ENCODE data around the gene ART4. TPM values are rescaled to one million over a fixed set of nuclear protein-coding genes. Genes with fewer than 3 reads are reported as not detected.

Gene ART4, protein sequence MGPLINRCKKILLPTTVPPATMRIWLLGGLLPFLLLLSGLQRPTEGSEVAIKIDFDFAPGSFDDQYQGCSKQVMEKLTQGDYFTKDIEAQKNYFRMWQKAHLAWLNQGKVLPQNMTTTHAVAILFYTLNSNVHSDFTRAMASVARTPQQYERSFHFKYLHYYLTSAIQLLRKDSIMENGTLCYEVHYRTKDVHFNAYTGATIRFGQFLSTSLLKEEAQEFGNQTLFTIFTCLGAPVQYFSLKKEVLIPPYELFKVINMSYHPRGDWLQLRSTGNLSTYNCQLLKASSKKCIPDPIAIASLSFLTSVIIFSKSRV
- total RNA-seq, result not detected in 2 replicates
- polyA plus RNA-seq (2012), result 0.03 TPM

DNA sequence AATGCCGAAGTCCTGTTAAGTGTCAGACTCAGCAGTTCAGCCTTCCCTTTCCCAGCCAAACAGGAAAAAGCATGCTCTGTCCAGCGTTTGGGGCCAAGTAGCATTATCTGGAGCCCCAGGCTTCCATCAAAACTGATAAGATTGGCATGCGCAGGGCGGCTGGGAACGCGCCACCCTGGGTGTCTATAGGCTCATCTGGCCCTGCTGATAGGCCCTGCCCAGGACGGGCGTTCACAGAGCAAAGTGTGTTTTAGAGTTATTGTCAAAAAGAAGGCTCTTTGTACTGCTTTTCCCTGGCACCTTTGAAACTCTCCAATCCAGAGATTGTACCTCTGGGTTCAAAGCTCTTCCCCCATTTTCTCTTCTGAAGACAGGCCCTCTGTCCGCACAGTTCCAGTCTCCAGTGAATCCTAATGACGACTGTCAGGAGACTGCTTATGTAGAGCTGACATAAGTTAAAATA is at the start of gene ART4:
TSS of gene ART4 (minus strand) at position 102 of the 463 bp plus-strand sequence. CDS start 413 bp downstream, outside the sequence.
- no peak for DNase-seq (ENCODE audit: low read depth)

DNA sequence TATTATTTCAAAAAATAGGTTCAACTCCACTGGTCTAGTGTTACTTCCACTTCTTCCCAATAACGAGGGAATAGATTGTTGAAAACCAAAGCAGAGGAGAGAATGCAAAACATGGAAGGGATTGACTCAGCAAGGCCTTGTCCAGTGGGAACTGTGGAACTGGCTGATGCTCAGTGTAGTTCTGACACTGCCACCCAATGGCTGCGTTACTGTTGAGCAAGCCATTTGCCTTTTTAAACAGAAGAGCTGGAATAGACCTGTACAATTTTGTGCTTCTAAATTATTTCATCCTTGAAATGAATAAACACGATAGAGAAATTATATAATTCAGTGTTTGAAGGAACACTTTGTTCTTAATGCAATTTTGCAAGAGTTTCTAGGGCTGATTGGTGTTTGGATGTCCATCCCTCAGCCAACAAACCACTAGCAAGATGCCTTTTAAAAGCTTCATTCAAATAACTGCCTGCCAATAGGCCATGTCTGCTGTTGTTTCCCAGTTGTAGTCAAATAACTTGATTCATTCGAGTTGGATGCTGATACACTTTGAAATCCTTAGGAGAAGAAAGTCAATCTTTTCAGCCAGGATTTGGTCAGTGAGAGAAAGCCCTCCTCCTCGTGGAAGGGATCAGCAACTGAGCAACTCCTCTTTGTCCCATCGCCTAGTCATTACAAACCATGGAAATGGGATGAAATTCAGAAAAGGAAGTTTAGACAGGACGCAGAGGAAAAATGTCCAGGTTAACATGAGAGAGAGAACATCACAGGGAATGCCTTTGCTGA is 49.6 kb upstream of the ART4 start:
- DNase-seq (ENCODE audit: low read depth), result peak; percentile 18

DNA sequence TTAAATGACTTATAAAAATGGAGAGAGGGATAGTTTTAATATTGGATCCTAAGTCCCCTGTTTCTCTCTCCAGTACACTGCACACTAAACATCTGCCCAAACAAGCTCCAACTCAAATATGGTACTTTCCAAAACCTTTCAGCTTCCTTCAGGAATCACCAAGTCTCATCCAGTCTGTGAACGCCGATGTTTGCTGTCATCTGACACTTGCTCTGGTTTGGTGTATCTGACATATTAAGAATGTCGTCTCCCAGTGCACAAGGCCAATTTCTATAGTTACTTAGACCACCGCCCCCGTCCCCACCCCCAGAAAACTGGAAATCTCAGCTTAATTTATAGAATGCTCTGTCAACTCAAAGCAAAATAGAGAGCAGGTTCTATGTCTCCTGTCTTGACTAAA is 47.4 kb upstream of the ART4 start:
- no peak for DNase-seq (ENCODE audit: low read depth)

DNA sequence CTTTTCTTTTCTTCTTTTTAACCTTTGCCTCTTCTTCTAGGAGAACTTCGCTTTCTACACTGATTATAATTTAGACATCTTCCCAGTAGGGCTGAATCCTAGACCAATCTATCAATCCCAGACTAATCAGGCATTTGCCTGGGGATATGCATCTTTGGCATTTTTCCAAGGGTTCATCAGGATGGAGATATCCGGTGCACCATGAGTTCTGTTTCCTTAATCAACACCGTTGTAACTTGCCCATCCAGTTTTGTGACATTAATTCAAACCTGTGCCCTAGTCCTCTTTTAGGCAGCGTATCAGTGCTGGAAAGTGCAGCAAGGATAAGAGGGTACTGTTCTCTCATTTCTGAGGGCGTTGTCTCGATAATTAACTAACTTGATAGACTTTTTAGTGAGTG is 42.9 kb upstream of the ART4 start:
- no peak for DNase-seq (ENCODE audit: low read depth)

DNA sequence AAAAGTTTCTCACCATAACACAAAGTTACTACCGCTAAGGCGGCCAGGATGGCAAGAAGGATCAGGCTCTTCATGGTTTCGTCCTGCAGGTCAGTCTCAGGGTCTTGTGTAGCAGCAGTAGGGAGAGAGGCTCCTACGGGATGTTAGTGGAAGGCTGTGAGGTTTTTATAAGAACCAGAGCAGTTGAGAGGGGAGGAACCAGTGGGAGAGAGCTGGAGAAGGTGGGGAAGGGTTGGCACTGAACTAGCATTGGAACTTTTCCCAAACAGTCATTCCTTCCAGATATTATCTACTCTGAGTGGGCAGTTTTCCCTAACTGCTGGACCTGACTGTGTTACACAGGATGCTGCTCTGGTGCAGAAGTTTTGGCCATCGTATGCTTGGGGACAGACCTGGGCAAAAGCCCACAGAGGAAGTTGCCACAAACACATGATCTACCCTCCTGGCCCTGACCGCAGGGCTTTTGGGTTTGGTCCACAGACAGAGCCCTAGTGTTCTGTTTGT is 42.4 kb upstream of the ART4 start, which contains the start of gene MGP:
TSS of gene MGP (minus strand) at position 137 of the 504 bp plus-strand sequence. CDS start at position 74, 63 bp downstream.
- DNase-seq (ENCODE audit: low read depth), result peak; percentile 23

DNA sequence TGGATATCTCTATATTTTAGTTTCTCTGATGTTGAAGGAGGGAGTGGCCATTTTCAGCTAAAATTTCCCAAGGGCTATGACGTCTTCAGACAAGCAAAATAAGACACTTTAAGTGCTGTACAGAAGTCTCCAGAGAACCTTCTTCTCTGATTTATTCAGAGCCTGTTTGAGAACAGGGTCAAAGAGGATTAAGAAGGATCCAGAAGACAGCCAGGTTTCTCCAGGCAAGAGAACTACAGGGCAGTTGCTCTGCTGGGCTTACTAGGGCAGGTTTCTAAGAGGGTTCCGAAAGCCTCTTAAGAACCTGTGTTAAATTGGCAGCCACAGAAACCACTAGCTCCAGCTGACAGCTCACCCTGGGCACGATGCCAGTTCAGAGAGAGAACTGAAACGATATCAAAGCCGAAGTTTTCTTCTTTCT is 41.1 kb upstream of the ART4 start:
- peak; percentile 90 for DNase-seq (ENCODE audit: low read depth)

DNA sequence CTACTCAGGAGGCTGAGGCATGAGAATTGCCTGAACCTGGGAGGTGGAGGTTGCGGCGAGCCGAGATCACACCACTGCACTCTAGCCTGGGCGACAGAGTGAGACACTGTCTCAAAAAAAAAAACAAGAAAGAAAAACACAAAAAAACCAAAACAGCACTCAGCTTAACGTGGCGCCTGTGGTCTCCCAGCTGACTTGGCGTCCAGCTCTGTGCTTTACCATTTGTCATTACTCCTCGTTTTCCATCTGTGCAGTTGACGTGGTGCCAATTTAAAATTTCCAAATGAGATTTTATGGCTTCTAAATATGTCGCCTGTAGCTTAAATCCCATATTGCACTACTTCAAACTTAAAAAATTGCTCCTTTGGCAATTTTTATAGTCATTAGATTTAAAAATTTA is 40.4 kb upstream of the ART4 start:
- DNase-seq (ENCODE audit: low read depth), result no peak

DNA sequence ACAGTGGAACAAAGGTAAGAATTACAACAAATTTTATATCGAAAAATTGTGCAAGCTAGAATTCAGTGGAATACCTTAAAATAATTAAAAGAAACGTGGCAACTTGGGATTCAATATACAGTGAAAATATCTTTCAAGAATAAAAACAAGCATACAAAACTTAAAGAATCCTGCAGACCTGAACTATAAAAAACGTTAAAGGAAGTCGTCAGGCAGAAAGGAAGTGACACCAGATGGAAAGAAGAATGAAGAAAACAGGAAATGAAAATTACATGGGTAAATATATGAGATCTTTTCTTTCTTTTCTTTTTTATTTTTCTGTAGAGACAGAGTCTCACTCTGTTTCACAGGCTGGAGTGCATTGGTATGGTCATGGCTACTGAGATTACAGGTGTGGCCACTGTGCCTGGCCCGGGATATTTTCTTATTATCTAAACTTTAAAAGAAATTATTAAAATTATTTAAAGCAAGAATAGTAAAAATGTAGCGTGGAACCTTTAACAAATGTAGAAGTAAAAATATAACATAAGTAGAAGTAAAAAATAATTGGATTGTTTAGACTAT is 37.6 kb upstream of the ART4 start:
- no peak for DNase-seq (ENCODE audit: low read depth)

DNA sequence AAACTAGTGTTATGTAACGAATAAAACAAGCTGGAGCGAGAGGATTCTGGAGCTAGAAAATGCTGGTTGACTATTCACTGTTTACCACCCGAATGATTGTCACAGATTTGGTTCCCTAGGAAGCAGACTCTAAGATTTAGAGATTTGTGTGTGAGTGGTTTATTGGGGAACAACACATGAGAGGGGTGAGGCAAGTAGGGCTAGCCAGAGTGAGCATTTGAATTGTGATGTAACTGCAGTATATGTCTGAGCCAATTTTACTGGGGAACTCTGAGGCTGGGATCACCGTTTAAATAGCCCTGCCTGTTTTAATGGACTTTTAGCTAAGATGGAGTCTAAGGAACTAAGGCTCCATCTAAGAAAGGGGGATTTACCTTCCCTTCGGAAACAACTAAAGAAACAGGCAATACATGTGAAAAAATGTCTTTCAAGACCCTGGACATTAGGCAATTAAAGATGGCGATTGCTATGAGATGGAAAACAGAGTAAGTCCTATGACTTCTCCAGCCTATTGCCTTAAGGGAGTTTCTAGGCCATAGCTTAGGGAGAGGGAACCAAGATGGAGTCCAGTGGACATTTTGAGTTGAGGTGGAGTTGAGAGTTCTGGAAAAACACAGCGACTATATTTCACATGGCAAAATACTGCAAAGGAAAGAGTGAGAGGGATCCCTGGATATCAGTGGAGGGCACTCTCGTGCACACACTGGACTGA is 36.1 kb upstream of the ART4 start:
- no peak for DNase-seq (ENCODE audit: low read depth)

DNA sequence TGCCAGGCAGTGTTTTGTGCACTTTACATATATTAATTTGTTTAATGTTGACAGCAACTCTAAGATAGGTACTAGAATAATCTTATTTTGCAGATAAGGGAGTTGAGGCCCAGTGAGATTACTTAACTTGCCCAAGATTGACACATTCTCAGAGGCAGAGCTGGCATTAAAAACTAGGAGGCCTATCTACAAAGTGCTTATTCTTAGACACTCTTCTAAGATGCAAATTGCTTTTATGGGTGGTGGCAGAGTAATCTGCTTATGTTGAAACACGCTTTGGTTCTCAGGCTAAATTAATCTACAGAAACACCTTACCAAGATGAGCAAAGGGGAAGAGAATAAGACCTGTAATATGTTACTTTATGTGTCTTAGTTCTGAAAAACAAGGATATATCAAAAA is 35.2 kb upstream of the ART4 start:
- no peak for DNase-seq (ENCODE audit: low read depth)

DNA sequence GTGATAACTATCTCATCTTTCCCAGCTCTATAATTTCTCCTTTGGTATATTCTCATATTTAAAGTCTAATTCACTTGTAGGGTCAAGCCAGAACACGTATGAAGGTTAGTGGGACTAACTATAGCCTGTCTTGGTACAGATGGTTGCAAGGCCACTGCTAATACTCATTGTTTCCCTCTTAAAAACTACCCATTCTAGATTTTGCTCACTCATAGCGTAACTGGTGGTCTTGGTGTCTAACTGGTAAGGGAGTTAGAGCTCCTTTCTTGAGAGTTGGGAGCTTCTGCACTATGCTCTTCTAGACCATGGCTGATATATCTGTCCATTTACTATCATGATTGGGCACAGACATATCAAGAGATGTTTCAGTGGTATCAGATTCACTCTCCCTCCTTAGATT is 33.5 kb upstream of the ART4 start:
- no peak for DNase-seq (ENCODE audit: low read depth)

DNA sequence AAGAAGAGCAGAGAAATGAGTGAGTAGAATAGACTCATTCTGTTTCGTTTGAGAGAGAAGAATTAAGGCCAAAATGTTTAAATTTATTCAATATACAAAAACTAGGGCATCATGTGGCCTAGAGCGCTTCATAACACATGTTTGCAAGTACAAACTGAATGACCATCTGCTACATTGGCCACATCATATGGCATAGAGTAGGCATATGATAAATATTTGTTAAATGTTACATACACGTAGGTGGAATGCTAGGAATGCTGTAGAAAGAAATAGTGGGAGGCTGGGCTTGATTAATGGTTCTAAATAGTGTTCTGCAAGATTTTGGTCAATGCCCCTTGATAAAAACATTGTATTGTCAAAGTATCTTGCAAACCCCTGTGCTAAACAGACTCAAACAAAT is 31.6 kb upstream of the ART4 start:
- DNase-seq (ENCODE audit: low read depth), result no peak

DNA sequence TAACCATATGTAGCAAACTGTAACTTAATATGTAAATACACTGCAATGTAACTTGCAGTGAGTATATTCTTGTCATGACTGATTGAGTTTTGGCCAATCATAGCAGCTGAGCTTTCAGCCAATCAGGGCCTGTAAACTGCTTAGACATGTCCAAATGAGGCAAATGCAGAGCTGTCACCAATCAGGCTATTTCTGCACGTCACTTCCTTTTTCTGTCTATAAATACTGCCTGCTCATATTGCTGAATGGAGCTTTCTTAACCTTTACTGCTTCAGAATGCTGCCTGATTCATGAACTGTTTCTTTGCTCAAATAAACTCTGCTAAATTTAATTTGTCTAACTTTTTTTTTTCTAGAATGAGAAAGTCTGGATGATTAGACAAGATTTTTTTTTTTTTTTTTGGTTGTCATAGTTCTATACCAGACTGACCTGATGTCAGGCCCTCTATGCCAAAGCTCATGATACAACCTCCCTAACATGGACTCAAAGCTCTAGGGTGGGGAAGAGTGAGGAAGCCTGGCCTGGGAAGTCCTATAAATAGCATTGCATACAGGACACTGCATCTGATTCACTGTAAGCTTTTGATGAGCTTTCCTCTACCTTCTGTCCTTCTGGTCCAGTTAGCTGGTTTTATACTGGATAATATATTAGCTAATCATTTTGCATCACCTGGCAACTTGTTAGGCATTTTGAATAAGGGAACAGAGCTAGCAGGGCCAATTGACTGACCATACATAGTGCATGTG is 30.3 kb upstream of the ART4 start:
- DNase-seq (ENCODE audit: low read depth), result no peak

DNA sequence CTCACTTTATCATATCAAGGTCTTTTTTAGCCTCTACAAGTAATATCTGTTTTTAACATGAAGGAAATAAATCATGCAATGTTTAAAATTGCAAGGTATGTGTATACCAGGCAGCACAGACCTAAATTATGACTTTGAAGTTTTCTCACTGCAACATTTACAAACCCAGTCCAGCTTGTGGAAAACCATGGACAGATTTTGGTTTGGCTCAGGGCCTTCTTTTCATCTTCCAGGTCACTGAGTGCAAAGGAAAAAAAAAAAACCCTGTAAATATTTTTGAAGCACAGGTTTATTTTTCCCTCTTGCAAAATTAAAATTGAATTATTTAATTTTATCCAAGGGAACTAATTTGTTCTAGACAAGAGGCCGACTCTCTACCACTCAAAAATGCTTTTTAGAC is 28.6 kb upstream of the ART4 start:
- DNase-seq (ENCODE audit: low read depth), result no peak

DNA sequence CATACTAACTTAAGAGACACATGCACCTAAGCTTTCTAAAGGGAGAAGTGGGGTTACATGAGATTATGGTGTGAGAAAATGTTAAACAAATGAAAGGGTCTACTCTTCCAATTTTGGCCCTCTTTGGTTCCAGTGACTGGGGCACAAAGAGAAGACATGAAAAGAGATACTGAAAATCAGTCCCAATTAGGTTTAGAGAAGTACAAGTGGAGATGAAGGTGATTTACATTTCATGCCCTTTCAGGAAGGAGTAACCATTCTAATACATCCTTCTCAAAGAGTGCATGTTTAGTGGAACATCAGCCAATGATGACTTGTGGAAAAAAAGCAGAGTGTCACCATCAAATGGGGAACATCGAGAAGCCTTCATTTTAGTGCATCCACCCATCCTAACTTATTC is 27.9 kb upstream of the ART4 start:
- DNase-seq (ENCODE audit: low read depth), result no peak

DNA sequence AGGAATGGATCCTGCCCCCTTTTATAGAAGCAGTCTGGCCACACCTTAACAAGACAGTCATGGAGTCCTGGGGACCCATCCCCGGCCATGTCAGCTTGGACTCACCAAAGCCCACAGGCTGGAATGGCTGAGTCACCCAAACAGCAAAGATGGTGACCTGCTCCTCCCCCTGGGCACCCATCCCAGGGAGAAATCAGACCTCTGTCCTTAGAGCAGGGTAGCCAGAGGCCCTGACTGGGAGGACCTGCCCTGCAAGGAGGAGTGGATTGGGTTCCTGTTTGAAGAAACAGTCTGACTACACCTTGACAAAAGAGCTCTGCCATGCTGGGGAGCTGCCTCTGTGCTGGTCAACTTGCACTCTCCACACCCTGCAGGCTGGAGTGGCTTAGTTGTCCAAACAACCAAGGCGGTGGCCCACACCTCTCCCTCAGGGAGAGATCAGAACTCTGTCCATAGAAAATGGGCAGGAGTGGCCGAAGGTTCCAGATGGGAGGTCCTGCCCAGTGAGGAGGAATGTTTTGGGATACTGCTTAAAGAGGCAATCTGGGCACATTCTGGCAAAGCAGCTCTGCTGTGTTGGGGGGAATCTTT is 25.7 kb upstream of the ART4 start:
- peak; percentile 27 for DNase-seq (ENCODE audit: low read depth)

DNA sequence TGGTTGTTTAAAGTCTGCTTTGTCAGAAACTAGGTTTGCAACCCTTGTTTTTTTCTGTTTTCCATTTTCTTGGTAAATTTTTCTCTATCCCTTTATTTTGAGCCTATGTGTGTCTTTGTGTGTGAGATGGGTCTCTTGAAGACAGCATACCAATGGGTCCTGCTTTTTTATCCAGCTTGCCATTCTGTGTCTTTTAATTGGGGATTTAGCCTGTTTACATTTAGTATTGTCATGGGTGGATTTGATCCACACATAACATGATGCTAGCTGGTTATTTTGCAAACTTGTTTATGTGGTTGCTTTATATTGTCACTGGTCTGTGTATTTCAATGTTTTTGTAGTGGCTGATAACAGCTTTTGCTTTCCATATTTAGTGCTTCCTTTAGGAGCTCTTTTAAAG is 17.2 kb upstream of the ART4 start:
- no peak for DNase-seq (ENCODE audit: low read depth)

DNA sequence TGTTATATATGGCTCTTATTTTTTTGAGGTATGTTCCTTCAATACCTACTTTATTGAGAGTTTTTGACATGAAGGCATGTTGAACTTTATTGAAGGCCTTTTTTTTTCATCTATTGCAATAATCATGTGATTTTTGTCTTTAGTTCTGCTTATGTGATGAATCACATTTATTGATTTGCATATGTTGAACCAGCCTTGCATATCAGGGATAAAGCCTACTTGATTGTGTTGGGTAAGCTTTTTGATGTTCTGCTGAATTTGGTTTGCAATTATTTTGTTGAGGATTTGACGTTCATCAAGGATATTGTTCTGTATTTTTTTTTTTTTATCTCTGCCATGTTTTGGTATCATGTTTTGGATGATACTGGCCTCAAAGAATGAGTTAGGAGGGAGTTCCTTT is 15.2 kb upstream of the ART4 start:
- DNase-seq (ENCODE audit: low read depth), result no peak

DNA sequence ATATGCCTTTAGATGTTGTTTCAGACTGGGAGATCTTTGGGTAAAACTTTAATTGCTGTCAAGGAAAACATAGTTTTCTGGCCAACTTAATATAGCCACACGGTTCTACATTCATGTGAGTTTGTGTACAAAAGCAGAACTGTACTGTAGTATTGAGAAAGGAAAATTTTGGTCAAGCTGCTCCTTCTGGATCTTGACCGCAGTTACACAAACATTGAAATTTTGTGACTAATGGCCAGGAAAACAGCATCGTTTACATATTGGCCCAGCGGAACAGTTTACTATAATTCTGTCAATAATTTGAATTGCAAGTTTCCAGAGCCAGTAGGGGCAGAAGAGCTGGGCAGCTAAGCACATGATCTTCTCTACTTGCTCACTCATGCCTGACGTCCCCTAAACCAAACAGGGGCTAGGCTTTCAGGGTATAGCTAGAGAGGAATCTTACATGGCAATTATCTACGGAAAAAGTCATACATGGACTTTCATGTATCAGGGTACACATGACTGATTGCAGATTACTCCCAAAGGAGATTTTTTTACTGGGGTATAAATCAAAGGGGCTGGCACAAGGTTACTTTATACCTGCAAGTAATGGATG is 11.4 kb upstream of the ART4 start:
- DNase-seq (ENCODE audit: low read depth), result no peak

DNA sequence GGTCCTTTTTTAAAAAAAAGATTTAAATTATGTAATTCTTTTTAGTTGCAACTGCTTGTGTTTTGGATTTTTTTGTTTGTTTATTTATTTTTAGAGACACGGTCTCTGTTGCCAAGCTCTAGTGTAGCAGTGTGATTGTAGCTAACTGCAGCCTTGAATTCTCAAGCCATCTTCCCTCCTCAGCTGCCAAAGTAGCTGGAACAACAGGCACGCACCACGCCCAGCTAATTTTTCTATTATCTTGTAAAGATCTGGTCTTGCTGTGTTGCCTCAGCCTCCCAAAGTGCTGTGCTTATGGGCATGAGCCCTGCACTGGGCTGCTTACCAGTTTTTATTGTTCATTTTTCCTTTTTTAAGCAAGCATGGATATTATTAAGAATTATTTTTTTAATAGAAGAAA is 10.6 kb upstream of the ART4 start:
- peak; percentile 44 for DNase-seq (ENCODE audit: low read depth)

Measured in myocyte (in vitro differentiated cells).